IMR-90 (cell line): Measurements from ENCODE around the gene RUNX1. TPM values are rescaled to one million over a fixed set of nuclear protein-coding genes. Genes with fewer than 3 reads are reported as not detected.

ENCODE experiments used
- ATAC-seq: fragments of 200-7000 bp; cut with Tn5 transposase; 2 replicates; pipeline ENCODE4 v1.9.1; 2020; ENCODE audit warnings: low read depth, mild to moderate bottlenecking, moderate library complexity
- BruUV-seq: library from RNA; stranded (reverse); fragments of 400-500 nt; replicated peaks from 2 replicates; lab custom pipeline; 2021; lab: Mats Ljungman, UMichigan
- CTCF ChIA-PET: fragments of 300-600 bp; formaldehyde crosslinking; extraction: SDS; loops from one replicate; lab custom pipeline; 2021; ENCODE audit warnings: antibody characterized with exemption; lab: Yijun Ruan, JAX
- POLR2A ChIA-PET: fragments of 300-600 bp; sonication (Branson Sonifier 250); formaldehyde crosslinking; loops from one replicate; lab custom pipeline; 2022; ENCODE audit warnings: antibody characterized with exemption; ENCODE audit not compliant: unreplicated experiment; lab: Charles Lee
- DNase-seq: peaks from one replicate; pipeline ENCODE4 v3.0.0; 2013
- H2AFZ ChIP-seq: replicated peaks from 2 replicates; pipeline ENCODE3; 2013; ENCODE audit warnings: low read length, mild to moderate bottlenecking; ENCODE audit not compliant: poor library complexity
- H2AK5ac ChIP-seq: 2 replicates; pipeline ENCODE4 v1.6.1; 2013; ENCODE audit warnings: low read depth, low read length, inconsistent platforms
- H2AK9ac ChIP-seq: replicated peaks from 2 replicates; pipeline ENCODE3; 2013; ENCODE audit warnings: mild to moderate bottlenecking, low read depth, low read length, moderate library complexity; ENCODE audit not compliant: poor library complexity
- H2BK120ac ChIP-seq: 2 replicates; pipeline ENCODE4 v1.6.1; 2013; ENCODE audit warnings: low read depth, low read length, inconsistent platforms
- H2BK15ac ChIP-seq: 3 replicates; pipeline ENCODE4 v1.6.1; 2013; ENCODE audit warnings: low read depth, low read length, inconsistent platforms
- H2BK20ac ChIP-seq: 2 replicates; pipeline ENCODE4 v1.6.1; 2013; ENCODE audit warnings: low read depth, mild to moderate bottlenecking, inconsistent platforms, low read length, moderate library complexity
- H2BK5ac ChIP-seq: 2 replicates; pipeline ENCODE4 v1.6.1; 2013; ENCODE audit warnings: mild to moderate bottlenecking, low read depth, low read length, inconsistent platforms; ENCODE audit not compliant: poor library complexity, severe bottlenecking
- H3K14ac ChIP-seq: replicated peaks from 2 replicates; pipeline ENCODE4 v1.6.1; 2013; ENCODE audit warnings: low read depth, low read length, inconsistent platforms
- H3K18ac ChIP-seq: 2 replicates; pipeline ENCODE4 v1.6.1; 2013; ENCODE audit warnings: low read depth, low read length, control low read depth
- H3K23ac ChIP-seq: 2 replicates; pipeline ENCODE4 v1.6.1; 2013; ENCODE audit warnings: low read depth, low read length, inconsistent platforms
- H3K27ac ChIP-seq: 2 replicates; pipeline ENCODE4 v1.5.1; 2013; ENCODE audit warnings: mild to moderate bottlenecking, control low read depth, low read length; ENCODE audit not compliant: insufficient read depth
- H3K27me3 ChIP-seq: 2 replicates; pipeline ENCODE4 v1.6.1; 2013; ENCODE audit warnings: low read length; ENCODE audit not compliant: control insufficient read depth, insufficient read depth
- H3K36me3 ChIP-seq: 2 replicates; pipeline ENCODE4 v1.6.1; 2013; ENCODE audit warnings: low read length, mixed read lengths; ENCODE audit not compliant: control insufficient read depth, insufficient read depth
- H3K4ac ChIP-seq: 2 replicates; pipeline ENCODE4 v1.6.1; 2013; ENCODE audit warnings: low read depth, low read length, inconsistent platforms
- H3K4me1 ChIP-seq: 2 replicates; pipeline ENCODE4 v1.6.1; 2013; ENCODE audit warnings: low read length, mixed read lengths; ENCODE audit not compliant: control insufficient read depth, insufficient read depth
- H3K4me2 ChIP-seq: 2 replicates; pipeline ENCODE4 v1.6.1; 2013; ENCODE audit warnings: low read depth, mild to moderate bottlenecking, control low read depth, low read length, moderate library complexity
- H3K4me3 ChIP-seq: 2 replicates; pipeline ENCODE4 v1.5.1; 2013; ENCODE audit warnings: low read depth, mild to moderate bottlenecking, control low read depth, low read length, moderate library complexity; ENCODE audit not compliant: insufficient read depth
- H3K56ac ChIP-seq: 2 replicates; pipeline ENCODE4 v1.6.1; 2013; ENCODE audit warnings: low read length, inconsistent platforms; ENCODE audit not compliant: insufficient read depth; ENCODE audit errors: extremely low read depth
- H3K79me1 ChIP-seq, 2 experiments: 2 replicates each; pipeline ENCODE4 v1.6.1; 2013; ENCODE audit warnings: low read length in 2 of 2, inconsistent platforms in 1 of 2, low read depth in 1 of 2
- H3K9ac ChIP-seq: 2 replicates; pipeline ENCODE4 v1.6.1; 2013; ENCODE audit warnings: low read depth, low read length, control low read depth
- H3K9me1 ChIP-seq: 2 replicates; pipeline ENCODE4 v1.6.1; 2013; ENCODE audit warnings: low read length, inconsistent platforms; ENCODE audit not compliant: insufficient read depth
- H3K9me3 ChIP-seq: 2 replicates; pipeline ENCODE4 v1.6.1; 2013; ENCODE audit warnings: low read length; ENCODE audit not compliant: control insufficient read depth, insufficient read depth
- H4K20me1 ChIP-seq: 2 replicates; pipeline ENCODE4 v1.6.1; 2013; ENCODE audit warnings: low read length, inconsistent platforms; ENCODE audit not compliant: insufficient read depth
- H4K5ac ChIP-seq: 2 replicates; pipeline ENCODE4 v1.6.1; 2013; ENCODE audit warnings: mild to moderate bottlenecking, low read depth, low read length, control low read depth
- H4K8ac ChIP-seq, 2 experiments: 2 replicates each; pipeline ENCODE4 v1.6.1; 2013; ENCODE audit warnings: low read depth in 2 of 2, low read length in 2 of 2, control low read depth in 1 of 2, inconsistent platforms in 1 of 2
- H4K91ac ChIP-seq: 2 replicates; pipeline ENCODE4 v1.6.1; 2013; ENCODE audit warnings: low read depth, low read length, inconsistent platforms; ENCODE audit not compliant: insufficient read depth
- BHLHE40 ChIP-seq: fragments of 150-350 bp; IDR thresholded peaks from 2 replicates; pipeline ENCODE4 v1.6.1; 2016; ENCODE audit warnings: mild to moderate bottlenecking, low read depth, low read length
- CEBPB ChIP-seq: IDR thresholded peaks from 2 replicates; pipeline ENCODE4 v1.6.1; 2012; ENCODE audit warnings: low read depth, low read length, improper control_type of control experiment
- CHD1 ChIP-seq: IDR thresholded peaks from 2 replicates; pipeline ENCODE4 v1.6.1; 2012; ENCODE audit warnings: low read depth, low read length, improper control_type of control experiment
- FOS ChIP-seq: fragments of 150-350 bp; IDR thresholded peaks from 2 replicates; pipeline ENCODE4 v1.6.1; 2016; ENCODE audit warnings: low read depth, low read length
- MAFK ChIP-seq: IDR thresholded peaks from 2 replicates; pipeline ENCODE4 v1.6.1; 2012; ENCODE audit warnings: low read depth, low read length, improper control_type of control experiment
- MAZ ChIP-seq: IDR thresholded peaks from 2 replicates; pipeline ENCODE4 v1.6.1; 2012; ENCODE audit warnings: low read depth, mild to moderate bottlenecking, low read length, improper control_type of control experiment, moderate library complexity, borderline replicate concordance
- MXI1 ChIP-seq: IDR thresholded peaks from 2 replicates; pipeline ENCODE4 v1.6.1; 2012; ENCODE audit warnings: low read depth, mild to moderate bottlenecking, low read length, moderate library complexity, borderline replicate concordance
- NFE2L2 ChIP-seq: fragments of 150-350 bp; IDR thresholded peaks from 2 replicates; pipeline ENCODE4 v1.6.1; 2016; ENCODE audit warnings: low read depth, mild to moderate bottlenecking, low read length
- POLR2A ChIP-seq: IDR thresholded peaks from 2 replicates; pipeline ENCODE4 v1.6.1; 2012; ENCODE audit warnings: mild to moderate bottlenecking, low read depth, low read length
- RAD21 ChIP-seq: IDR thresholded peaks from 2 replicates; pipeline ENCODE4 v1.6.1; 2012; ENCODE audit warnings: low read length, improper control_type of control experiment
- RFX5 ChIP-seq: IDR thresholded peaks from 2 replicates; pipeline ENCODE4 v1.8.0; 2012; ENCODE audit warnings: low read depth, mild to moderate bottlenecking, low read length, moderate library complexity
- SMC3 ChIP-seq: fragments of 150-350 bp; IDR thresholded peaks from 2 replicates; pipeline ENCODE4 v1.6.1; 2016; ENCODE audit warnings: low read depth, mild to moderate bottlenecking, antibody characterized with exemption, low read length, moderate library complexity
- WGBS, 2 experiments: methylation state at CpG; one replicate each; pipeline versions ENCODE4 v1.1.5 to v1.1.7; 2013; ENCODE audit warnings: missing lambda C conversion rate in 2 of 2; ENCODE audit not compliant: insufficient read length in 1 of 2; ENCODE audit errors: extremely low coverage in 2 of 2; 5-methylcytosine and 5-hydroxymethylcytosine counted together
- dilution Hi-C: fragments of 300-500 bp; cut with HindIII; formaldehyde crosslinking; loops from one replicate; pipeline ENCODE4 v1.14.3; 2018; ENCODE audit warnings: low sequenced_read_pairs; ENCODE audit not compliant: unreplicated experiment
- in situ Hi-C: fragments of 300-500 bp; cut with MboI; formaldehyde crosslinking; loops from 3 replicates; pipeline ENCODE4 v1.14.3; 2019; ENCODE audit warnings: low sequenced_read_pairs, inconsistent platforms, mixed read lengths
- intact Hi-C: fragments of 100-400 bp; cut with micrococcal nuclease; formaldehyde crosslinking; loops from 2 replicates; pipeline ENCODE4 v1.10.0; 2022
- polyA plus RNA-seq, 3 experiments: library from polyadenylated mRNA; depleted of rRNA; stranded (reverse); fragments of >200 nt; gene quantifications; 2 replicates each; pipeline ENCODE4 v1.2.3, GENCODE V29; 2012; ENCODE audit warnings: low replicate concordance in 1 of 3
- total RNA-seq: library from RNA; depleted of rRNA; stranded (reverse); fragments of >200 nt; gene quantifications from 2 replicates; pipeline ENCODE4 v1.2.3, GENCODE V29; 2012
- TF ChIP-seq, protein P1 (sequence below): fragments of 150-350 bp; IDR thresholded peaks from 2 replicates; pipeline ENCODE4 v1.6.1; 2016; ENCODE audit warnings: low read depth, mild to moderate bottlenecking, low read length, moderate library complexity, borderline replicate concordance
- TF ChIP-seq, protein P2 (sequence below): conservative IDR thresholded peaks from 2 replicates; pipeline ENCODE4 v1.5.1; 2012; ENCODE audit warnings: mild to moderate bottlenecking, low read depth, low read length, improper control_type of control experiment
- TF ChIP-seq, protein P3 (sequence below): fragments of 150-350 bp; IDR thresholded peaks from 2 replicates; pipeline ENCODE4 v1.6.1; 2017; ENCODE audit warnings: mild to moderate bottlenecking, antibody characterized with exemption, low read length, low read depth

Gene RUNX1
- total and polyA plus RNA-seq, 2 of the 4 experiments (the other 2 are of a cell fraction): 34.5 to 56.5 TPM

DNA sequence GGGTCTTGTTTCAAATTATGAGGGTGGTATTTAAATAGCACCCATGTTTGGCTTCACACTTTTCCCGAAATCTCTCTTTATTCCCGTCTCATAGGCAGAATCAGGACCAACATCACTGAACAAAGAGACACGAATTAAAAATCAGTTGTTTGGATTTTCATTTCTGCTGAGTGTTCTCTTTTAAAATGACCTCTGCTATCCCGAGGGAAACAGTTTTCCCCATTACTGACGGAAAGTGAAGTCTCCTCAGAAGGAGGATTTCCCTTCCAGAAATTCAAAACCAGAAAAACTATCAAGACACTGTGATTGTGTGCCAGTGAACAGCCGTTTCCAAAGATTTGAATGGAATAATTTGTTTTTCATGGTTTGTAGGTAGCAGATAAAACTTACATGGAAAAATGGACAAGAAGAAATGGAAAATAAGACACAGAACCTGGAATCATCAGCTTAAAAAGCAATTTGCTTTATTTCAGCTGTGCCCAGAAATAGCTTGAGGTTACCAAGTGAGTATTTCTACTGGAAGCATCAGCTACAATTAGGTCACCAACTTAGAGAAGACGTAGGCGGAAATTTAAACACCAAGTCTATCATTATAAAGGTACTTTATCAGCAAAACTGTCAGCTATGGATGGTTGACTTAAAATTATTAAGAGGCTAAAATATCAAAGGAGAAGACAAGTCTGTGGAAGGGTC is 68.5 kb downstream of the RUNX1 start:
- no peak overlapping the region; the same call in 1 of the 2 replicates for H3K18ac ChIP-seq
- 83% methylated on average over 1 of the region's 8 CpGs; no CpG with 5 or more reads in 1 of the 2 experiments for WGBS, 2 experiments
- no peak for DNase-seq
- H2AK9ac ChIP-seq: no peak overlapping the region
- peak overlapping the region; percentile 79 for H2BK120ac ChIP-seq
- peaks cover 0 to 12% of the 10 kb centered on the region in 2 experiments; a peak in 2 of 4 replicates for H3K79me1 ChIP-seq
- intact Hi-C loops (loop anchor here (5.0 kb wide), 1 partner anchor 63 kb away; no protein-coding TSS in a partner anchor), in situ Hi-C loops (no loop called here), dilution Hi-C loops (no loop called here)
- H4K91ac ChIP-seq: peak overlapping the region; percentile 49; the same call in 1 of the 2 replicates
- no TSS peak for BruUV-seq
- peak overlapping the region in 1 of 2 experiments; percentile 5; a peak in 1 of 4 replicates for H4K8ac ChIP-seq
- H3K14ac ChIP-seq: peak overlapping the region; percentile 60
- no peaks in the 10 kb centered on the region for H3K9me3 ChIP-seq
- H3K27ac ChIP-seq: no peak overlapping the region
- H3K36me3 ChIP-seq: no peaks in the 10 kb centered on the region
- ATAC-seq: no peak
- no peak overlapping the region for H3K9ac ChIP-seq
- H3K27me3 ChIP-seq: no peaks in the 10 kb centered on the region
- peak overlapping the region; percentile 65; the same call in 2 of the 3 replicates for H2BK15ac ChIP-seq
- no peak overlapping the region for H4K5ac ChIP-seq
- H2AFZ ChIP-seq: no peak overlapping the region
- peaks cover 12% of the 10 kb centered on the region for H3K9me1 ChIP-seq
- peaks cover 7% of the 10 kb centered on the region for H3K4me1 ChIP-seq
- H4K20me1 ChIP-seq: no peaks in the 10 kb centered on the region
- H3K4me2 ChIP-seq: no peak overlapping the region
- no peak overlapping the region for H3K23ac ChIP-seq
- peak overlapping the region; percentile 56; the same call in 1 of the 2 replicates for H2AK5ac ChIP-seq
- ChIA-PET CTCF (no interaction called here), POLR2A (no interaction called here)
- H2BK5ac ChIP-seq: no peak overlapping the region
- H3K4me3 ChIP-seq: no peak overlapping the region
- no peak overlapping the region for H3K56ac ChIP-seq
- peak overlapping the region; percentile 64 for H2BK20ac ChIP-seq
- peak overlapping the region; percentile 54 for H3K4ac ChIP-seq
- no peak for TF ChIP-seq RAD21
- TF ChIP-seq MAFK: no peak
- TF ChIP-seq MXI1: no peak
- TF ChIP-seq, protein P1, sequence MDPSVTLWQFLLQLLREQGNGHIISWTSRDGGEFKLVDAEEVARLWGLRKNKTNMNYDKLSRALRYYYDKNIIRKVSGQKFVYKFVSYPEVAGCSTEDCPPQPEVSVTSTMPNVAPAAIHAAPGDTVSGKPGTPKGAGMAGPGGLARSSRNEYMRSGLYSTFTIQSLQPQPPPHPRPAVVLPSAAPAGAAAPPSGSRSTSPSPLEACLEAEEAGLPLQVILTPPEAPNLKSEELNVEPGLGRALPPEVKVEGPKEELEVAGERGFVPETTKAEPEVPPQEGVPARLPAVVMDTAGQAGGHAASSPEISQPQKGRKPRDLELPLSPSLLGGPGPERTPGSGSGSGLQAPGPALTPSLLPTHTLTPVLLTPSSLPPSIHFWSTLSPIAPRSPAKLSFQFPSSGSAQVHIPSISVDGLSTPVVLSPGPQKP: no peak
- no peak for TF ChIP-seq POLR2A
- no peak for TF ChIP-seq BHLHE40
- no peak for TF ChIP-seq MAZ
- no peak for TF ChIP-seq NFE2L2
- no peak for TF ChIP-seq SMC3
- TF ChIP-seq CHD1: no peak
- TF ChIP-seq, protein P2, sequence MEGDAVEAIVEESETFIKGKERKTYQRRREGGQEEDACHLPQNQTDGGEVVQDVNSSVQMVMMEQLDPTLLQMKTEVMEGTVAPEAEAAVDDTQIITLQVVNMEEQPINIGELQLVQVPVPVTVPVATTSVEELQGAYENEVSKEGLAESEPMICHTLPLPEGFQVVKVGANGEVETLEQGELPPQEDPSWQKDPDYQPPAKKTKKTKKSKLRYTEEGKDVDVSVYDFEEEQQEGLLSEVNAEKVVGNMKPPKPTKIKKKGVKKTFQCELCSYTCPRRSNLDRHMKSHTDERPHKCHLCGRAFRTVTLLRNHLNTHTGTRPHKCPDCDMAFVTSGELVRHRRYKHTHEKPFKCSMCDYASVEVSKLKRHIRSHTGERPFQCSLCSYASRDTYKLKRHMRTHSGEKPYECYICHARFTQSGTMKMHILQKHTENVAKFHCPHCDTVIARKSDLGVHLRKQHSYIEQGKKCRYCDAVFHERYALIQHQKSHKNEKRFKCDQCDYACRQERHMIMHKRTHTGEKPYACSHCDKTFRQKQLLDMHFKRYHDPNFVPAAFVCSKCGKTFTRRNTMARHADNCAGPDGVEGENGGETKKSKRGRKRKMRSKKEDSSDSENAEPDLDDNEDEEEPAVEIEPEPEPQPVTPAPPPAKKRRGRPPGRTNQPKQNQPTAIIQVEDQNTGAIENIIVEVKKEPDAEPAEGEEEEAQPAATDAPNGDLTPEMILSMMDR: no peak
- no peak for TF ChIP-seq FOS
- no peak for TF ChIP-seq CEBPB
- TF ChIP-seq, protein P3, sequence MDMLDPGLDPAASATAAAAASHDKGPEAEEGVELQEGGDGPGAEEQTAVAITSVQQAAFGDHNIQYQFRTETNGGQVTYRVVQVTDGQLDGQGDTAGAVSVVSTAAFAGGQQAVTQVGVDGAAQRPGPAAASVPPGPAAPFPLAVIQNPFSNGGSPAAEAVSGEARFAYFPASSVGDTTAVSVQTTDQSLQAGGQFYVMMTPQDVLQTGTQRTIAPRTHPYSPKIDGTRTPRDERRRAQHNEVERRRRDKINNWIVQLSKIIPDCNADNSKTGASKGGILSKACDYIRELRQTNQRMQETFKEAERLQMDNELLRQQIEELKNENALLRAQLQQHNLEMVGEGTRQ: no peak
- no peak for TF ChIP-seq RFX5
